ENCODE measurements around the gene SCN2A.

Gene SCN2A

DNA sequence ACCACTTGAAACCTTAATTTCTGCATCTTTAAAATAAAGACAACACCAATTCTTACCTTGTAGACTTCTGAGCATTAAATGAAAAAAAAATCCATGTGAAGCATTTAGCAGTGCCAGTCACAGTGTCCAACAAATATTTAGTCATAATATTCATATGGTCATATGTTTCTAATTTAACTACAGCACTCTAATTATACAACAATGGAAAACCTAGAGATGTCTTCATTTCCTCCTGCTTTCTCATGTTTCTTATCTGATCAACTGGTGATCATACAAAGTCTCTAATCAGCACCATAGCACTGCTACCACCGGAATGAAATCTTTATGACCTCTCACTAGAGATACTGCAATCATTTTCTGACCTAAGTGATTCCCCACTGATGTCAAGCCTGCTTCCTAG, 25.1 kb upstream of the SCN2A start:
- H3K9ac ChIP-seq (ENCODE audit: low read depth, low read length): no peak overlapping the region
- H3K4me1 ChIP-seq (ENCODE audit: control insufficient read depth, insufficient read depth, low read length): no peaks in the 10 kb centered on the region
- H3K9me3 ChIP-seq (ENCODE audit: control insufficient read depth, insufficient read depth, low read length): no peaks in the 10 kb centered on the region
- no peaks in the 10 kb centered on the region for H3K27me3 ChIP-seq (ENCODE audit: control insufficient read depth, insufficient read depth, low read length)
- H3K27ac ChIP-seq (ENCODE audit: low read depth, low read length): no peak overlapping the region
- H3K36me3 ChIP-seq (ENCODE audit: control insufficient read depth, insufficient read depth, low read length): no peaks in the 10 kb centered on the region
- H3K4me3 ChIP-seq (ENCODE audit: low read depth, low read length): no peak overlapping the region

DNA sequence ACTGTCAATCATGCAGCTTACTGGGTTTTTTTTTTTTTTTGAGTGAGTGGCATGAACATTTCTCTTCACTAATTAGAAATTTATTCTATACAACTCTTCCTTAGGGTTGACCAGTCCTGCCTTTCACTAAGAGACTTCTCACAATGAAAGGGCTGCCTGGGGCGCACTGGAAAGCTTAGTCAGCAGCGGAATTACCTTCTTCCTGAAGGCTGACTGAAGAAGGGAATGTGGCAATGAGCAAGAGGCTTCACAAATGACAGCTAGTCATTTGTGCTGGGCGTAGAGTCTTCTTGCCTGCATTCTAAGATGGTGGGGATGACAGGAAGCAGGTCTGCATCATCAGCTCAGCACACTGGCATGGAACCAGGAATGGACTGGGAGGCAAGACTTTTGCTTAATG, 19.7 kb upstream of the SCN2A start:
- Histone ChIP-seq H3K27me3 (ENCODE audit: control insufficient read depth, insufficient read depth, low read length) (no peaks in the 10 kb centered on the region), H3K4me1 (ENCODE audit: control insufficient read depth, insufficient read depth, low read length) (peaks cover 3% of the 10 kb centered on the region; the same call in 1 of the 2 replicates), H3K9ac (ENCODE audit: low read depth, low read length) (no peak overlapping the region), H3K9me3 (ENCODE audit: control insufficient read depth, insufficient read depth, low read length) (no peaks in the 10 kb centered on the region), H3K4me3 (ENCODE audit: low read depth, low read length) (no peak overlapping the region), H3K36me3 (ENCODE audit: control insufficient read depth, insufficient read depth, low read length) (no peaks in the 10 kb centered on the region), H3K27ac (ENCODE audit: low read depth, low read length) (no peak overlapping the region)

DNA sequence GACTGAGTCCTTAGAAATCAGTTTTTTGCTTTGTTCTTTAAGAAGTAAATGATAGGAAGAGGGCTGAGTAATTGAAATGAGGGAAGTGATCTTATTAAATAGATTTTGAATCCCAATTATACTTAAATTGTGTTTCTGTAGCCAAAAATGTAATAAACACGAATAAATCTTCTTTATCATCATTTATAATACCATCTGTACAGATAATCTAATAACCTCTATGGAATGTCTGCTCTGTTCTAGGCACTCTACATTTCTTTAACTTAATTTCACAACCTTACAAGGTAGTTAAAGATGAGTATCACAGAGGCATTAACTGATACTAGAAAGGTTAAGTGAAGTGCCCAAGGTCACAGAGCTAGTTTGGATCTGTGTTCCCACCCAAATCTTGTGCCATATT, 14.3 kb upstream of the SCN2A start:
- H3K9ac ChIP-seq (ENCODE audit: low read depth, low read length): no peak overlapping the region
- no peaks in the 10 kb centered on the region for H3K36me3 ChIP-seq (ENCODE audit: control insufficient read depth, insufficient read depth, low read length)
- H3K9me3 ChIP-seq (ENCODE audit: control insufficient read depth, insufficient read depth, low read length): no peaks in the 10 kb centered on the region
- H3K4me3 ChIP-seq (ENCODE audit: low read depth, low read length): no peak overlapping the region
- H3K4me1 ChIP-seq (ENCODE audit: control insufficient read depth, insufficient read depth, low read length): peaks cover 3% of the 10 kb centered on the region; the same call in 1 of the 2 replicates
- no peak overlapping the region for H3K27ac ChIP-seq (ENCODE audit: low read depth, low read length)
- no peaks in the 10 kb centered on the region for H3K27me3 ChIP-seq (ENCODE audit: control insufficient read depth, insufficient read depth, low read length)

DNA sequence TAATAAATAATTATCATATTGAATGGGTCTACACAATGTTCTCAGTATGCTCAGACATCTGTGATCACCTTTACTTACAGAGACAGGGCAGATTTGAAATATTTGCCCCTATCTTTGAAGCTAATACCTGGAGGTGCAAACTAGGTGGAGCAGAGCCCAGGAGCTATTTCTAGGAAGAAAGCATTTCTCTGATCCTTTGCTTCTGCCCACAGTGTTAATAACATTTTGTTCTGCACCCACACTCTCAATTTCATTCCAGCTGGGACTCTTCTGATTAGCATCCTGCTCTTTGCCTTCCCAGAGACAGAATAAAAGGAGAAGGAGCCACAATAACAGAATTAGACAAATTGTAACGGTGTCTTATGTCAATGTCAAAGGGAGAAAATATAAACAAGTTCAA, 11.6 kb upstream of the SCN2A start:
- Histone ChIP-seq H3K9ac (ENCODE audit: low read depth, low read length) (no peak overlapping the region), H3K27ac (ENCODE audit: low read depth, low read length) (no peak overlapping the region), H3K9me3 (ENCODE audit: control insufficient read depth, insufficient read depth, low read length) (no peaks in the 10 kb centered on the region), H3K36me3 (ENCODE audit: control insufficient read depth, insufficient read depth, low read length) (no peaks in the 10 kb centered on the region), H3K4me3 (ENCODE audit: low read depth, low read length) (no peak overlapping the region), H3K4me1 (ENCODE audit: control insufficient read depth, insufficient read depth, low read length) (no peaks in the 10 kb centered on the region; the same call in 1 of the 2 replicates), H3K27me3 (ENCODE audit: control insufficient read depth, insufficient read depth, low read length) (no peaks in the 10 kb centered on the region)

DNA sequence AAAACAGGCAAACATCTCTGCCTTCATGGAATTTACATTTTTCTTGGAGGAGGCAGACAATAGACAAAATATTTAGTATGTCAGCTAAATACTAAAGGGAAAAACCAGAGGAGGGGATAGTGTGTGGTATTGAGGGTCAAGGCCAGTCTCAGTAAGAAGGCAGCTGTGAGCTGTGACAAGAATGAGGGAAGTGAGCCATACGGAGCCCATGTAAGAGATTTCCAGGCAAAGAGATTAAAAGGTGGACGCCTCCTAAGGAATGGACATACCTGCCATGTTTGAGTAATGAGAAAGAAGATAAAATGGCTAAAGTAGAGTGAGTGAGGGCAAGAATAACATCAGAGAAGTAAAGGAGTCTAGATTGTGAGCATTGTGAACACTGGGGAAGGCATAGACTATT, 2.2 kb upstream of the SCN2A start:
- no peak overlapping the region for H3K27ac ChIP-seq (ENCODE audit: low read depth, low read length)
- H3K9me3 ChIP-seq (ENCODE audit: control insufficient read depth, insufficient read depth, low read length): no peaks in the 10 kb centered on the region
- no peaks in the 10 kb centered on the region for H3K27me3 ChIP-seq (ENCODE audit: control insufficient read depth, insufficient read depth, low read length)
- no peak overlapping the region for H3K9ac ChIP-seq (ENCODE audit: low read depth, low read length)
- no peaks in the 10 kb centered on the region for H3K36me3 ChIP-seq (ENCODE audit: control insufficient read depth, insufficient read depth, low read length)
- no peaks in the 10 kb centered on the region for H3K4me1 ChIP-seq (ENCODE audit: control insufficient read depth, insufficient read depth, low read length)
- no peak overlapping the region for H3K4me3 ChIP-seq (ENCODE audit: low read depth, low read length)

DNA sequence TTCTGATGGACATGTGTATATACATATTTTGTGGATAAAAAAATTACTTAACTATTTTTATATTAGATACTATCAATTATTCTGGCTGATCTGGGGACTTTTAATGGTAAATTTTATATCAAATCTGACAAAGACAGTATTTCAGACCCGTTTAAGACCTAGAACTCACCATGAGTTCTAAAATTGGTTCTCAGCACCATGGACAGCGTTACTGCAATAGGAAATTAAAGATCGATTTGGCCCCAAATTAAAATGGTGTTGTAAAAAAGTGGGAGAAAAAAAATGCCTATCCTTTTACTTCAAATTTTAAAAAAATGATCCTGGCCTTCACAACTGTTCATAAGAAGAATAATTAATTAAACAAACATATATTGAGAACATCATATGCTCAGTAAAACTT, 919 bp upstream of the SCN2A start:
- Histone ChIP-seq H3K9ac (ENCODE audit: low read depth, low read length) (no peak overlapping the region), H3K9me3 (ENCODE audit: control insufficient read depth, insufficient read depth, low read length) (no peaks in the 10 kb centered on the region), H3K27ac (ENCODE audit: low read depth, low read length) (no peak overlapping the region), H3K4me3 (ENCODE audit: low read depth, low read length) (no peak overlapping the region), H3K4me1 (ENCODE audit: control insufficient read depth, insufficient read depth, low read length) (no peaks in the 10 kb centered on the region), H3K27me3 (ENCODE audit: control insufficient read depth, insufficient read depth, low read length) (no peaks in the 10 kb centered on the region), H3K36me3 (ENCODE audit: control insufficient read depth, insufficient read depth, low read length) (no peaks in the 10 kb centered on the region)

DNA sequence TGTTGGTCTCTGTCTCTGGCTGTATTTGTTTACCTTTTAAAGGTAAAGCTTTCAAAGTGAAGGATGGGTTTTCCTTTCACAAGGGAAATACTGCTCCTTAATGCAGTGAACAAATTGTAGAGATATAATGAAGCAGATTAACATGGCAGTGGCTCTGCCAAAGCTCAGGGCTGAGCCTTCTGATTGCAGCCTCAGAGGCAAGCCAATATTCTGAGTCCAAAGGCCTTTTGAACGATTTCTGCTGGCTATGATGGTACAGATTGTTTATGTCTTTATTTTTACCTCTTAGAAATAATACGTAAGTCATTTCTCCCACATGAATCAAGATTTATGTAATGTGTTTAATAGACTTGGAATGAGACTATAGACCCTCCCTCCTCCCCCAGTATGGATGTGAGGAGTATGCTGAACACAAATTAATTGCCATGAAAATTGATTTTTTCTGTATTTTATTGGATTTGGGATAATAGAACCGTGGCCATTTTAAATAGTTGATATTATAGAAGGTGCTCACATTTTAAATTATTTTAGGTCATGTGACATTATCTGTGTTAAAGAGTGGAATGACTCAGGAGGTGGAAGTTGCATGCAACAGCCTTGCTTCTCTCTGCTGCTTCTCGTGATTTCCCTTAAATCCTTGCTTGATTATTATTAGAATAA, 772 bp downstream of the SCN2A start:
- no peak overlapping the region for H3K9ac ChIP-seq (ENCODE audit: low read depth, low read length)
- no peak overlapping the region for H3K27ac ChIP-seq (ENCODE audit: low read depth, low read length)
- no peaks in the 10 kb centered on the region for H3K27me3 ChIP-seq (ENCODE audit: control insufficient read depth, insufficient read depth, low read length)
- no peak overlapping the region for H3K4me3 ChIP-seq (ENCODE audit: low read depth, low read length)
- no peaks in the 10 kb centered on the region for H3K36me3 ChIP-seq (ENCODE audit: control insufficient read depth, insufficient read depth, low read length)
- no peaks in the 10 kb centered on the region for H3K9me3 ChIP-seq (ENCODE audit: control insufficient read depth, insufficient read depth, low read length)
- H3K4me1 ChIP-seq (ENCODE audit: control insufficient read depth, insufficient read depth, low read length): no peaks in the 10 kb centered on the region

DNA sequence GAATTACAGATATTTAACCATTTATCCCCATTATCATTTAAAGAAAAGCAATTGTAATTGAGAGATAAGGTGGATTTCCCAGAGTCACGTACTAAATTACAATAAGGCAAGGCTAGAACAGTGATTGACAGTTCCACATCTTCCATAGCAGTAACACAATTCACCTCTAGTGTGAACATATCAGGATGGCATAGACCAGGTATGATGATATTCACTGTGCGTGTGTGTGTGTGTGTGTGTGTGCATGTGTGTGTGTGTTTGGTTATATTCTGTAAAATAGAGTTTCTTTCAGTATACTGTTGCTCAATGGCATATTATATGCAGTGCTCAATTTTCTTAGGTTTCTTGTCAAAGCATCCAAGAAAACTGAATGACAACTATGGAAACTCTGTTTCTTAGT, 1.7 kb downstream of the SCN2A start:
- Histone ChIP-seq H3K36me3 (ENCODE audit: control insufficient read depth, insufficient read depth, low read length) (no peaks in the 10 kb centered on the region), H3K4me1 (ENCODE audit: control insufficient read depth, insufficient read depth, low read length) (no peaks in the 10 kb centered on the region), H3K9ac (ENCODE audit: low read depth, low read length) (no peak overlapping the region), H3K27me3 (ENCODE audit: control insufficient read depth, insufficient read depth, low read length) (no peaks in the 10 kb centered on the region), H3K27ac (ENCODE audit: low read depth, low read length) (no peak overlapping the region), H3K4me3 (ENCODE audit: low read depth, low read length) (no peak overlapping the region), H3K9me3 (ENCODE audit: control insufficient read depth, insufficient read depth, low read length) (no peaks in the 10 kb centered on the region)

DNA sequence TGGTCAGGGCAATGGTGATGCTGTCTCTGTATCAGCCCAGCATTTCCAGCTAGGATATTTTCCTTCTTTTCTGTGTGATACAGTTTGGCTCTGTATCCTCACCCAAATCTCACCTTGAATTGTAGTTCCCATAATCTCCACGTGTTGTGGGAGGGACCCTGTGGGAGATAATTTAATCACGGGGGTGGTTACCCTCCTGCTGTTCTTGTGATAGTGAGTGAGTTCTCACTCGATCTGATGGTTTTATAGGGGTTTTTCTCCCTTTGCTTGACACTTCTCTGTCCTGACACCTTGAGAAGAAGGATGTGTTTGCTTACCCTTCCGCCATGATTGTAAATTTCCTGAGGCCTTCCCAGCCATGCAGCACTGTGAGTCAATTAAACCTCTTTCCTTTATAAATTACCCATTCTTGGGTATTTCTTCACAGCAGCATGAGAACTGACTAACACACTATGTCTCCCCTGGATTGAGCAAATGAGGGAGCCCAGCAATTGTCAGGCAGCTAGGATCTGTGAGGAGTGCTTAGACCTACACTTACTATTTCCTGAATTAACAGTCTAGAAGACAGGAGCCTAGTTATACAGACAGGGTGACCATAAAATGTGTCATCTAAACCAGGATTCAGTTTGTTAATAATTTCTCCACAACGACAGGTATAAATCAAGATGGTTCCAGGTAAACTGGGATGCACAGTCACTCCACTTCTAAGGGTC, 6.0 kb downstream of the SCN2A start:
- Histone ChIP-seq H3K9me3 (ENCODE audit: control insufficient read depth, insufficient read depth, low read length) (no peaks in the 10 kb centered on the region), H3K36me3 (ENCODE audit: control insufficient read depth, insufficient read depth, low read length) (no peaks in the 10 kb centered on the region), H3K27ac (ENCODE audit: low read depth, low read length) (no peak overlapping the region), H3K4me1 (ENCODE audit: control insufficient read depth, insufficient read depth, low read length) (no peaks in the 10 kb centered on the region), H3K4me3 (ENCODE audit: low read depth, low read length) (no peak overlapping the region), H3K9ac (ENCODE audit: low read depth, low read length) (no peak overlapping the region), H3K27me3 (ENCODE audit: control insufficient read depth, insufficient read depth, low read length) (no peaks in the 10 kb centered on the region)

DNA sequence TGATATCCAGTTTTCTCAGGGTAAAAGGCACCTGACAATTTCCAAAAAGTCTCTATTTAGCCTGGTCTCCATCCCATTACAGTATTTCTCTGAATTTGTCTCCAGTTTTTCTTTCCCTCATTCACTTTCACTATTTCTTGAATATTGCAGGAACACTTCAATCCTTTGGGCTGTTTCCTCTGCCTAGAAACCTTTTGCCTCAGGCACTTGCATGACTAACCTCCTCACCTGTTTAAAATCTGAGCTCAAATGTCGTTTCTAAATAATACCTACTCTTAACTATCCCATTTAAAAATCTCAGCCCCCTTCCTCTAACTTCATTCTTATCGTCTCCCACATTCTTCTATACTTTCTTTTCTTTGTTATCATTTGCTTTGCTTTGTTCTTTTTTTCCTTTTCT, 9.0 kb downstream of the SCN2A start:
- Histone ChIP-seq H3K27me3 (ENCODE audit: control insufficient read depth, insufficient read depth, low read length) (no peaks in the 10 kb centered on the region), H3K9ac (ENCODE audit: low read depth, low read length) (no peak overlapping the region), H3K27ac (ENCODE audit: low read depth, low read length) (no peak overlapping the region), H3K36me3 (ENCODE audit: control insufficient read depth, insufficient read depth, low read length) (no peaks in the 10 kb centered on the region), H3K4me3 (ENCODE audit: low read depth, low read length) (no peak overlapping the region), H3K4me1 (ENCODE audit: control insufficient read depth, insufficient read depth, low read length) (no peaks in the 10 kb centered on the region), H3K9me3 (ENCODE audit: control insufficient read depth, insufficient read depth, low read length) (no peaks in the 10 kb centered on the region)

DNA sequence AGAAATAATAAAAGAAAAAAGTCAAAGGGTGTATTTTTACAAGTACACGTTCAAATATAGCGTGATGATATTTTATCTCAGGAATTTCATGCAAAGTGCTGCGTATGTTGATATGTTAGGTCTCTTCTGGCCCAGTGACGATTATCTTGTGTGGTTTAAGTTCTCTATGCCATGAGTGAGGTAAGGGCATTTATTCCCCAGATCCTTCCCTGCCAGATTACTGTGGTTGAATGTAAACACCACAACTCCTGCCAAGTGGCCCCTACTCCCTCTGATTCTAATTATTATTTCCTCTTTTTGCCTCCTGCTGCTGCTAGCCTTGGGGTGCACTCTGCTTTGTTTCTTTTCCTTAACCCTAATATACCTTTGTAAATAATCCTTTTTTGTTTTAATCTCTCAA, 12.2 kb downstream of the SCN2A start:
- H3K4me3 ChIP-seq (ENCODE audit: low read depth, low read length): no peak overlapping the region
- H3K9ac ChIP-seq (ENCODE audit: low read depth, low read length): no peak overlapping the region
- no peaks in the 10 kb centered on the region for H3K27me3 ChIP-seq (ENCODE audit: control insufficient read depth, insufficient read depth, low read length)
- H3K9me3 ChIP-seq (ENCODE audit: control insufficient read depth, insufficient read depth, low read length): no peaks in the 10 kb centered on the region
- no peak overlapping the region for H3K27ac ChIP-seq (ENCODE audit: low read depth, low read length)
- no peaks in the 10 kb centered on the region for H3K36me3 ChIP-seq (ENCODE audit: control insufficient read depth, insufficient read depth, low read length)
- H3K4me1 ChIP-seq (ENCODE audit: control insufficient read depth, insufficient read depth, low read length): no peaks in the 10 kb centered on the region
